ENCODE data around the gene TSHB. TPM values are rescaled to one million over a fixed set of nuclear protein-coding genes. Genes with fewer than 3 reads are reported as not detected.

The TSHB gene
- total RNA-seq, 1 experiment from 2014 or later = not detected

Other genes starting within 250 kb of the TSHB start
- 40.4 and 88.9 TPM in 2 replicates for gene SIKE1, start 249.1 kb upstream of the TSHB start, total RNA-seq (2014; rRNA removed; shearing (Covaris generic))
- gene SYCP1, start 175.0 kb upstream of the TSHB start, total RNA-seq (2014; rRNA removed; shearing (Covaris generic)) = not detected in 2 replicates
- gene TSPAN2, start 59.7 kb downstream of the TSHB start, total RNA-seq (2014; rRNA removed; shearing (Covaris generic)) = 11.9 and 18.2 TPM in 2 replicates